PFSK-1 (cell line): ENCODE results near the gene SLC39A7.

Experiments
- FOXP2 ChIP-seq: optimal IDR thresholded peaks from 2 replicates; pipeline ENCODE3; 2011; ENCODE audit warnings: borderline replicate concordance, control low read depth, inconsistent platforms; ENCODE audit not compliant: insufficient read depth; ENCODE audit errors: extremely low read length, extremely low read depth
- POLR2AphosphoS5 ChIP-seq: IDR thresholded peaks from 2 replicates; pipeline ENCODE4 v1.6.1; 2012; ENCODE audit warnings: low read depth, mild to moderate bottlenecking, control low read depth, low read length, moderate library complexity
- SIN3A ChIP-seq: IDR thresholded peaks from 2 replicates; pipeline ENCODE4 v1.6.1; 2012; ENCODE audit warnings: mild to moderate bottlenecking, low read length, moderate library complexity, borderline replicate concordance; ENCODE audit not compliant: insufficient read depth
- TAF1 ChIP-seq: IDR thresholded peaks from 2 replicates; pipeline ENCODE4 v1.6.1; 2012; ENCODE audit warnings: low read length, control low read depth, borderline replicate concordance; ENCODE audit not compliant: insufficient read depth
- TF ChIP-seq, protein P1 (sequence below), 2 experiments: IDR thresholded peaks; 2 replicates each; pipeline versions ENCODE4 v1.6.1 to v1.8.0; 2011 to 2012; ENCODE audit warnings: low read depth in 2 of 2, low read length in 2 of 2, control low read depth in 1 of 2, inconsistent platforms in 1 of 2, mild to moderate bottlenecking in 1 of 2, moderate library complexity in 1 of 2; ENCODE audit not compliant: insufficient read depth in 1 of 2

SLC39A7 gene

DNA sequence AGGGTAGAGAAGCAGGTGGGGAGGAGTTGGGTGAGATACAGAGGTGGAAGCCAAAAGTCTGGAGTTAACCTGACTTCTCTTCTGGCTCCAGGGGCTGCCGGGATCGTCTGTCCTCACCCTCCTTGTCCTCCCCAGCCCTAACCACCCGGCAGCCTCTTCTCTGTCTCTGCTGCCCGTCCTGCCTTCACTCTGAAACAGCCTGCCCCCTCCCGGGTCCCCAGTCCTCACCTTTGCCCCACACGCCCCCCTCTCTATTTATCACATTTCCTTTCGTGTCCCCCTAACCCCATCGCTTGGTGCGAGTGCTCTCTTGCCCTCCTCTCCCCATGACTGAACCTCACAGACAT, 13.3 kb downstream of the SLC39A7 start:
- TF ChIP-seq SIN3A (no peak), TAF1 (no peak)
- TF ChIP-seq, protein P1, sequence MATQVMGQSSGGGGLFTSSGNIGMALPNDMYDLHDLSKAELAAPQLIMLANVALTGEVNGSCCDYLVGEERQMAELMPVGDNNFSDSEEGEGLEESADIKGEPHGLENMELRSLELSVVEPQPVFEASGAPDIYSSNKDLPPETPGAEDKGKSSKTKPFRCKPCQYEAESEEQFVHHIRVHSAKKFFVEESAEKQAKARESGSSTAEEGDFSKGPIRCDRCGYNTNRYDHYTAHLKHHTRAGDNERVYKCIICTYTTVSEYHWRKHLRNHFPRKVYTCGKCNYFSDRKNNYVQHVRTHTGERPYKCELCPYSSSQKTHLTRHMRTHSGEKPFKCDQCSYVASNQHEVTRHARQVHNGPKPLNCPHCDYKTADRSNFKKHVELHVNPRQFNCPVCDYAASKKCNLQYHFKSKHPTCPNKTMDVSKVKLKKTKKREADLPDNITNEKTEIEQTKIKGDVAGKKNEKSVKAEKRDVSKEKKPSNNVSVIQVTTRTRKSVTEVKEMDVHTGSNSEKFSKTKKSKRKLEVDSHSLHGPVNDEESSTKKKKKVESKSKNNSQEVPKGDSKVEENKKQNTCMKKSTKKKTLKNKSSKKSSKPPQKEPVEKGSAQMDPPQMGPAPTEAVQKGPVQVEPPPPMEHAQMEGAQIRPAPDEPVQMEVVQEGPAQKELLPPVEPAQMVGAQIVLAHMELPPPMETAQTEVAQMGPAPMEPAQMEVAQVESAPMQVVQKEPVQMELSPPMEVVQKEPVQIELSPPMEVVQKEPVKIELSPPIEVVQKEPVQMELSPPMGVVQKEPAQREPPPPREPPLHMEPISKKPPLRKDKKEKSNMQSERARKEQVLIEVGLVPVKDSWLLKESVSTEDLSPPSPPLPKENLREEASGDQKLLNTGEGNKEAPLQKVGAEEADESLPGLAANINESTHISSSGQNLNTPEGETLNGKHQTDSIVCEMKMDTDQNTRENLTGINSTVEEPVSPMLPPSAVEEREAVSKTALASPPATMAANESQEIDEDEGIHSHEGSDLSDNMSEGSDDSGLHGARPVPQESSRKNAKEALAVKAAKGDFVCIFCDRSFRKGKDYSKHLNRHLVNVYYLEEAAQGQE (IDR thresholded peaks at IDR 0.05; ENCODE audit: insufficient read depth in 1 of 2, low read depth in 2 of 2, low read length in 2 of 2), result no peak

DNA sequence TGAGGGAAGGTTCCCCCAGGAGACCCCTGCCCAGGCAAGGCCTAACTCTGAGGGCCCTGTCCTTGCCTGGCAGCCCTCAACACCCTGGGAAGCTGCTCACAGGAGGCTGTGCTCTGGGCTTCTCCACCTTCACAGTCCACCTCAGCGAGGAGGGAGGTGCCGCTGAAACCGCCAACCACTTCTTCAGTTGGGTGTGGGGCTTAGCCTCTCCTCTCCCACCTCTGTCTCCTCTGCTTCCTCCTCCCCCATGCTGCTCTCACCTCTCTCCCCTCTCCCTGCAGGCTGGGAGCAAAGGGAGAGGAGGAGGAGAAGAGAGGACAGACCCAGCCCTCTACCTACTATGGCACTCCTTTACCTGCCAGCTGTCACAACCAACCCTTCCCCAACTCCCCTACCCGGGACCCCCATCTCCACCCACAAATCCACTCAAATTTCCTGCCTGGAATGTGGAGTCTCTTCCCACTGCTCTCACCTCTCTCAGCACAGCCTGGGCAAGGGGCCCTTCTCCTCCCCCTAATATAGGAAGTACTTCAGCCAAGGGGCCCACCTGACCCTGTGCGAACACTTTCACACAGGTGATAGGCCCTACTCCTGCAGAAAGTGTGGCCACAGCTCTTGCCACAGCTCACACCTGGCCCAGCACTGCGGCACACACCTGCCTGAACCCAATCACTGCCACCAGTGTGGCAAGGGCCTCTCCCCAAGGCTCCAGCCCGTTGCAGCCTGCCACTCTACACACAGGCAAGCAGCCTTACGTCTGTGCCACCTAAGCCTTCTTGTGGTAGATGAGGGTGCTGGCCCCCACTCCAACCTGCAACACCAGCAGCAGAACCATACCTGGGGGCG, 14.8 kb downstream of the SLC39A7 start:
- TF ChIP-seq, protein P1 (IDR thresholded peaks at IDR 0.05; ENCODE audit: insufficient read depth in 1 of 2, low read depth in 2 of 2, low read length in 2 of 2), result no peak
- no peak for TF ChIP-seq POLR2AphosphoS5
- TF ChIP-seq TAF1, result no peak
- no peak for TF ChIP-seq SIN3A
- TF ChIP-seq FOXP2, result no peak

DNA sequence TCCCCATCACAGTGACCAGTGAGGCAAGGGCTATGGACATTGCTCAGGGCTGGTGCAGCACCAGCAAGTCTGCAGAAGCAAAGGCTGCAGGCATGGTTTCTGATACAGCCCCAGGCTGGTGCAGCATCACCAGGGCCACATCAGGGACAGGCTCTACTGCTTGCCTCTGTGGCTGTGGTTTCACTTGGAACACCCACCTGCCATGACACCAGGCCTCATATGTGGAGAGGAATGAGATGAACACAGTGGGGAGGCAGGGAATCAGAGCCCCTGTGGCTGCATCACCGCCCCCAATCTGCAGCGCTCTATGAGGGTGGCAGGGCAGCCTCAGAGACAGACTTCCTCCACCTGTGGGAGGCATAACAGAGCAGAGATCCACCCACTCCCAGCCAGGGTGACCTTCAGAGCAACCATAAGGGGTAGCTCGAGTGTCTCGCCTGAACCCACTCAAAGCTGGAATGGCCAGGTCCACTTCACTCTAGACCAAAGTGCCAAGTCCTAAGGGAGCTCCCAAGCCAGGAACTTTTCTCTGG, 15.5 kb downstream of the SLC39A7 start:
- TF ChIP-seq, protein P1 (IDR thresholded peaks at IDR 0.05; ENCODE audit: insufficient read depth in 1 of 2, low read depth in 2 of 2, low read length in 2 of 2), result no peak
- TF ChIP-seq SIN3A, result no peak
- no peak for TF ChIP-seq TAF1
- TF ChIP-seq FOXP2, result no peak
- TF ChIP-seq POLR2AphosphoS5, result no peak

DNA sequence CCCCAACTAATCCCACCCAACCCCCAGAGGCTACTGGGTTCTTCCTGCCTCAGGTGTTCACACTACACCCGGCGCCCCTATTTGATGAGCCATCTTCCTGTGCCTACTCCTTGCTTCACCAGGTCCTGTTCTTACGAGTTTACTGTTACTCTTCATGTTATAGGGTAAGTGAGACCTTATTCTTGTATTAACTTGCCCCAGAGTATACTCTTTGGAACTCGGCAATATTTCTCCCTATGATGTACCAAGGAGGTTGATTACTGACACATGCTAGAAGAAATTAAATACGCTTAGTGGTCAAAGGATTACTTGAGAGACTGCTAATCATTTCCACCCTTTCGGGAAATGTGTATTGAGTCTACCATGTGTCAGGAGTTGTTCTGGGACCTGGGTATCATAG, 16.6 kb downstream of the SLC39A7 start:
- TF ChIP-seq, protein P1 (IDR thresholded peaks at IDR 0.05; ENCODE audit: insufficient read depth in 1 of 2, low read depth in 2 of 2, low read length in 2 of 2), result no peak
- TF ChIP-seq POLR2AphosphoS5 (no peak), FOXP2 (no peak), TAF1 (no peak), SIN3A (no peak)
